ENCODE results near the gene EIF2S1.
"Not testable (repeated sequence)": the region's sequence is repeated elsewhere in the genome, so short reads cannot be mapped to it uniquely, and the experiment has no call there.

The EIF2S1 gene

DNA sequence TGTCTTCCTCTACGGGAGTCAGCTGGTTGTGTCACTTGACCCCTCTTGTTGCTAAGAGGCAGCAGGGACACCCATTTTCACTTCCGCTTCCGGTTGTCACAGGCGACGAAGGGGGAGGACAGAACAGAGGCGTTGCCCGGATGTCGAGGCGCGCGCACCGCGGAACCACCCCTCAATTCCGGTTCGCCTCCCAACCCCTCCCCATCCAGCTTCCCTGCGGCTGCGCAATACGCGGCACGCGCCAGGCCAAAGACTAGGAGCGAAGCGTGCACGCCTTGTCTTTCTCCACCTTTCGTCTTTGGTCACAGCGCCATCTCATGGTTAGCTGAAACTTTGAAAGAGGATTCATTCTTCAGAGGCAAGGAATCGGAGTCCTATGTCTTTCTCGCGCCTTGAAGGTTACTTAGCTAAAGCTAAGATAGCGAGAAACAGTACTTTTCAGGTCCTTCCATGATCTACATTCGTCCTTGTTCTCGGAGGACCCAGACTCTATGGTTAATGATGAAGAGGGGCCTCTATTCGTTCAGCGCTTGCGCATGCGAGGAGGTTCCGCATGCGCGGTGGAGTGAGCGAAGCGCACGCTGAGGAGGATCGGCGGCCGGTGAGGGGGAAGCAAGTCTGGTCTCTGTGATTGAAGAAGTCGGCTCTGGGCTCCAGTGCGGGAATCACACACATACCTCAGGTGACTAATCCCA is at the start of gene EIF2S1, which contains the start of gene ATP6V1D:
TSS of gene EIF2S1 (plus strand) at position 554 of the 695 bp plus-strand sequence. CDS start 4,440 bp downstream, outside the sequence.
TSS of gene ATP6V1D (minus strand) at position 30 of the 695 bp plus-strand sequence. CDS start 106 bp downstream, outside the sequence.
- peak; percentile 97 for DNase-seq

DNA sequence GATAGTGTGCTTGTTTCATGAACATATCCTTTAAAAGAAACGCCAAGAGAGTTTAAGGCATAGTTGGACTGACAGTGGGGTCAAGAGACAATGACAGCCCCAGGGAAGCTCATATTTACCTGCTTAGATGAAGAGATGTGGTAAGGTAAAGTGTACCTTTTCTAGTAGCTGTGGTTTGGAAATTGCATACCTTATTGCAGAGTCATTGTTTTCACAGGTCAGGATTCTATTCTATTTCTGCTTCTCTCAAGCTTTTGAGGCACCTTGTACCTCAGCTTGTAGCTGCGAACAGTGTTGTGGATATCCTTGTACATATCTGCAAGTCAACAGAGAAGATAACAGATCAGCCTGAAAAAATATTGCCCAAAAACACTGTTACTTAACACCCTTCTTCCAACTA is 48.3 kb upstream of the EIF2S1 start:
- no peak for DNase-seq

DNA sequence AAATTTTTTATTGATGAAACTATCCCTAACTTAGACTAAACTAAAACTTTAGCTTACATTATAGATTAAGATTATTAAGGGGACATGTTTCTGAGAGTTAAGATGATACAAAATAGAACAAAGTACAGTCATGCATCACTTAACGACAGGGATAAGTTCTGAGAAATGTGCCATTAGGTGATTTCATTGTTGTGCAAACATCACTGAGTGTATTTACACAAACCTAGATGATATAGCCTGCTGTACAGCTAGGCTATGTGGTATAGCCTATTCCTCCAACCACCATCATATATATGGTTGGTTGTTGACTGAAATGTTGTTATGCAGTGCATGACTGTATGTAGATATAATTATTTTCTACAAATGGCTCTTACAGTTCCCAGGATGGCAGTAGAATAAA is 47.0 kb upstream of the EIF2S1 start:
- no peak for DNase-seq

DNA sequence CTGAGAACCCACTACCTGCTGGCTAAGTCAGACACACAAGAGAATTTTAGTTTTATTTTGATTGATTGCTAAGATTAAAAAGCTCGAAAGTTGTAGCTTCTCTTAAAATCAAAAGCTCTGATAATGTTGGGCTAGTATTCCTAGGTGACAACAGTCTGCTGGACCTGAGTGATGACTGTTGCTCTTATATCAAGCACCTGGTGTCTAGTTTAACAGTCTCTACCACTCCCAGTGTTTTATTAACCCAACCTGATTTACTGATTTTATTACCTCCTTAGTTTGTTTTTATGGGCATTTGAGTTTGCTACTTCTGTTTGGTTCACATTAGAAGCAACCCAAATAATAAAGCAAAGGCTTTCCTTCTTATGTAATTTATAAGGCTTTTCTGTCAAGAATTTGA is 42.3 kb upstream of the EIF2S1 start:
- DNase-seq = no peak

DNA sequence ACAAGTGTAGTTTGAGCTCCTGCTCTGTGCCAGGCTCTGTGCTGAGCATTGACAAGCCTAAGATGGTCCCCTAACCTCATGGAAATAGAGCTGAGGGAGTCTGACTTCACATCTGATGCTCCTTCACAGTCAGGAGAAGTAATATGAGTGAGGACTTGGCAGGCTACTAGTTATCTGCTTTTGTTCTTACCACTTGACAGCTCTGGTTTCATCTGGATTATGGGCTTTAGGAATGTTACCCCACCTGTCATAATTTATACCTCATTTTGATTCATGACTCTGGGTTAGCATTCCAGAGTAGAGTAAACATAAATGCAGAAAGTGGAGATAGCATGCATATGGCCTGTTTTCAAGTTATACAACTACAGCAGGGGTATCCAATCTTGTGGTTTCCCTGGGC is 41.0 kb upstream of the EIF2S1 start:
- no peak for DNase-seq

DNA sequence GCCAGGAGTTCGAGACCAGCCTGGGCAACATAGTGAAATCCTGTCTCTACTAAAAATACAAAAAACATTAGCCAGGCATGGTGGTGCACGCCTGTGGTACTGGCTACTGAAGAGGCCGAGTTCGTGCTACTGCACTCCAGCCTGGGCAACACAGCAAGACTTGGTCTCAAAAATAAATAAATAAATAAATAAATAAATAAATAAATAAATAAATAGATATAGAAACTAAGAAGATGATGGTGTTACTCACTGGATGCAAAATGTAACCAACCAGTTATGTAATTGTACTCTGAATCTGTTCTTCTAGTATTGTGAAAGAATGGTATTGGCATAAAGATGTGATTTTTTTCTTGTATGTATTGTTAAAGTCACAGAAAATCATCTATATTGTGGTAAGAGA is 30.5 kb upstream of the EIF2S1 start:
- not testable (repeated sequence) for DNase-seq

DNA sequence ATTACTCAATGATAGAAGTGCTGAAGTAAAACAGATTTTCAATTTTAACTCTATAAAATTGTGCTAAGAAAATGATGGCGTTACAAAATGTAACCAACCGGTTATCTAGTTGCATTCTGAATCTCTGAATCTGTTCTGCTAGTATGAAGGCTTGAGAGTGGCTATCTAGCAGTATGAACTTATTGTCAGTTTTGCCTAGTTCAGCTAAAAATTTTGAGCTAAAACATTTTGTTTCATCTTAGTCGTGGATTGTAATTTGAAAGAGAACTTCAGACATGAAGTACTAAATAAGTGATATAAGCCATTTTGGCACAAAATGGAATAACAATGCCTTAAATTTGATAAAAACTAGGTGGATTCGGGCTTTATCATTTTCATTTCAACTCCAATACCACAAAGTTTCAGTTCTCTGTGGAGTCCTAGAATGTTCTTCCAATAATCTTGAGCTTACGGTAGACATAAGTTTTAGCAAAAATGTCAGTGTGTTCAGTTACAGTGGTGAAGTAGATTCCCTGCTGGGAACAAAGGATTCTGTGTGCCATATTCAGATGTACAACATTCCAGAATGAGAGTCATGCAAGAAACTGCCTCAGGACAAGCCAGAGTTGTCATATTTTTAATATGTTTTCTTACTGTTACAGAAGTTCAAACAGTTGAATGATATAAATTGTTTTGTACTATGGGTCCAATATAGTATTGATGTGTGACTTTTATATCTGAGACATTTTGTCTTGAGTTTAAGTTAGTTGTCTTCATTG is 28.6 kb upstream of the EIF2S1 start:
- DNase-seq = no peak

DNA sequence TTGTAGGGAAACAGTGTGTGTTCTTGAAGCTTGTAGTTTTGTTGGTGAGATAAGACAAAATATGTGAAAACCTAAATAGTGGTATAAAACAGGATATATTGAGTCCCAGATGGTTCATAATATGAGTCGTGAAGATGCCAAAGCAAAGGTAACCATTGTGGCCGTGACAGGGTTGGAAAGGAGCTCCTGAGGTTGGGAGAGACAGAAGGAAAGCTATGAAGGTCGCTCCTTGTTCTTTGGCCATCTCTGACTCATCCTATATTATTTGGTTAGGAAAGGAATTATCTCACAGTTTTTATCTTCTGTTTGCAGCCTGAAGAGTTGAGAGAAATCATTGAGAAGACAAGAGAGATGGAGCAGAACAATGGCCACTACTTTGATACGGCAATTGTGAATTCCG is 27.7 kb upstream of the EIF2S1 start:
- DNase-seq = no peak

DNA sequence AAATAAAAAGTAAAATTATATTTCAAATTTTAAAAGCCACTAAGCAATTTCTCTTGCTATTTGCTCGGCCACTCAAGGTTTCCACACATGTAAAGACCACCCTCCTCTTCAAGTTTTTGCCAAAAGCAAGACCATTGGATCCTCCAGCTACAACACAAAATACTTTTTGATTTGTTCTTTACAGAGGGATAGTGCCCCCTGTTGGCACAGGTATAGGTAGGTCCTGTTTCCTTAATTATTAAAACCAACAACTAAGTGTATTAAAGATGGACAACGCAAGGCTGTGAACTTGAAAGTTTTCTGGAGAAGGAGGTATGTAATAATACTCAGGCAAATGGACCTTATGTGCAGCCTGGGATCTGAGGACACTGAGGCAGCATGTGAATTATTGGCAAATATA is 24.3 kb upstream of the EIF2S1 start:
- DNase-seq = no peak

DNA sequence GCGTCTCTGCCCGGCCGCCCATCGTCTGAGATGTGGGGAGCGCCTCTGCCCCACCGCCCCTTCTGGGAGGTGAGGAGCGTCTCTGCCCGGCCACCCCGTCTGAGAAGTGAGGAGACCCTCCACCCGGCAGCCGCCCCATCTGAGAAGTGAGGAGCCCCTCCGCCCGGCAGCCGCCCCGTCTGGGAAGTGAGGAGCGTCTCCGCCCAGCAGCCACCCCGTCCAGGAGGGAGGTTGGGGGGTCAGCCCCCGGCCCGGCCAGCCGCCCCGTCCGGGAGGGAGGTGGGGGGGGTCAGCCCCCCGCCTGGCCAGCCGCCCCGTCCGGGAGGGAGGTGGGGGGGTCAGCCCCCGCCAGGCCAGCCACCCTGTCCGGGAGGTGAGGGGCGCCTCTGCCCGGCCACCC is 18.9 kb upstream of the EIF2S1 start:
- not testable (repeated sequence) for DNase-seq

DNA sequence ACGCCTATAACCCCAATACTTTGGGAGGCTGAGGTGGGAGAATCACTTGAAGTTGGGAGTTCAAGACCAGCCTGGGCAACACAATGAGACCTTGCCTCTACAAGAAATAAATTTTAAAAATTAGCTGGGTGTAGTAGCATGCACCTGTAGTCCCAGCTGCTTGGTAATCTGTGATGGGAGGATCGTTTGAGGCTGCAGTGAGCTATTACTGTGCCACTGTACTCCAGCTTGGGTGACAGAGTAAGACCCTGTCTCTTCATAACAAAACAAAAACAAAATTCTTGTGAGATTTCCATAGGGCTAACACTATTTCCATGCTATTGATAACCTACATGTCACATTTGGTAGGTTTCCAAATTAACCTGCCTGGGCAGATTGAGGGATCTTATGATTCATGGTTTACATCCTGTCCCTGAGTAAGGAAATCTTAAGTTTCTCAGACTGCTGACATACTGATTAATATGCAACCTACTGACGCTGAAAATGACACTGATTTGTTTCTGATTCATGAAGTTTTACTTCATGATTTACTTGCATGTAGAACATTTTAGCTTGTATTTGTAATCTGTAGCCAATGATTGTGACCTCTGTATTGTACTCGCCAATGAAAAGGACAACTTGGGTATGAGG is 16.4 kb upstream of the EIF2S1 start:
- DNase-seq = no peak

DNA sequence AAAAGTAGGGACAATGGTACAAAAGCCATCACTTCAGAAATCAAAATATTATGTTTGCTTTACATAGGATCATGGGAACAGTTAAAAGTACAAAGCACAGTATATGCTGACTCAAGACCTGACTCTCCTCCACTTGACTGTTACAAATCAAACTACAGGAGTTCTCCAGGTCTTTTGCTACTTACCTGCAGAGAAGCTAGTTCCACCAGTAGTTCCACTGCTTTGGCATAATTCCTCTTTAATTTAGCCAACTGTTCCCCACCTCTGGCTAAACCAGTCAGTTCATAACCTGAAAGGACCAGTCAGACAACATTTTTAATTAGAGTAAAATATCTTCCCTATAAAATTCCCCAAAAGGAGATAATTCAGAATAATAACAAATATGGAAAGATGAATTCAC is 14.5 kb upstream of the EIF2S1 start:
- no peak for DNase-seq

DNA sequence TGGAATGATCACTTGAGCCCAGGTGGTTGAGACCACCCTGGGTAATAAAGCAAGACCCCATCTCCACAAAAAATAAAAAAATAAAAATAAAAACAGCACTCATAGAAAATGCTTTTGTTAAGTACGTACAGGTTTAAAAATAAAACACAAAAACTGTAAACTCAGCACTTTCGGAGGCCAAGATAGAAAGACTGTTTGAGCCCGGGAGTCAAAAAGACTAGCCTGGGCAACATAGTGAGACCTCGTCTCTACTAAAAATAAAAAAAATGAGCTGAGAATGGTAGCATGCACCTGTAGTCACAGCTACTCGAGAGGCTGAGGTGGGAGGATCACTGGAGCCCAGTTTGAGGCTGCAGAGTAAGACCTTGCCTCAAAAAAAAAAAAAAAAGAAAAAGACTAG is 8.1 kb upstream of the EIF2S1 start:
- DNase-seq = no peak

DNA sequence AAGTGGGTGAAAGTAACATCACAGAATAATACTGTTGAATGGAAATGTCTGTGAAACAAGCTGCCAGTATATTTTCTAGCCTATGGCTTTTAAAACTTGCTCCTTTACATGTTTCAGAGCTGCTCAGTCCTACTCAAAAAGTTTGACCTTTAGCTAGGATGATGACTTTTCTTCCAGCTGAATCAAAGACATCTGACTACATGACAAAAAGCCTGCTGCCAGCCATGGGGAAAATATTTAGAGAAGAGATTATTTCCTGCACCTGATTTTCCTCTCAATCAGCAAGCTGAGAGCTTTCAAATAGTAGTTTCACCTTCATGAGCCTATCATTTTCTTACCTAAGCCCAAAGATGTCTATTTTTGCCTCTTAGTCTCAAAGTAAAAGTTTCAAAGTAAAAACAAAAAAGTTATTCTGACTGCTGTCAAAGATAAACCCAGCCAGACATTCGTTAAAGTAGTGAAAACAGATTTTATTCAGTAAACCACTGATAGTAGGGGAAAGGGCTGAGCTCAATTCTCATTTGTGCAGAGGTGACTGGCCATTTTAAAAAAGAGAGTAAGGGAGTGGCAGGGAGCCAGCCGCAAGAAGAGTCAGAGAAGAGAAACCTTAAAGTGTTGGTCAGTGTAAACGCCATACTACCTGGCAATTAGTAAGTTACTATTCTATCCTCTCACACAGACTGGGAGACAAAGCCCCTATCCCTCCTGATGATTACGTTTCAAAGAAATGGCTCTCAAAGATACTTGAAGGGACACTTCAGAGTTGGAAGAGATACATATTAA is 2.8 kb upstream of the EIF2S1 start:
- DNase-seq = no peak

DNA sequence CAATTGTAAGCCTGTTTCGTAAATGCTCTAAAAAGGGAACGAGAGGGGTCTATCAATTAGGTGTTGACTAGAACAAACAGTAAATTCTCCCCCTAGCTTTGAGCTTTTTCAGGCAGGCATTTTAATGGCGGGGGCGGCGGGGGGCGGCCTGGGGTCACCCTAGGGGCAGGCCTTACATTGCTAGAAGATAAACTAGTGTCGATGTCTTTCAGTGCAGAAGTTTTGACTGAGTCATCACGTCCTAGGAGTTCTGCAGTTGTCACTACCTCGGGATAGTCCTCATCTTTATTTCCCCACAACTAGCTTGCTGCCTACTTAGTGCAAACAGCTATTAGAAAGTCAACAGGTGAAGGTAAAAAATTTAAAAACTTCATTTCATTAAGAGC is 2.2 kb upstream of the EIF2S1 start:
- DNase-seq = no peak

DNA sequence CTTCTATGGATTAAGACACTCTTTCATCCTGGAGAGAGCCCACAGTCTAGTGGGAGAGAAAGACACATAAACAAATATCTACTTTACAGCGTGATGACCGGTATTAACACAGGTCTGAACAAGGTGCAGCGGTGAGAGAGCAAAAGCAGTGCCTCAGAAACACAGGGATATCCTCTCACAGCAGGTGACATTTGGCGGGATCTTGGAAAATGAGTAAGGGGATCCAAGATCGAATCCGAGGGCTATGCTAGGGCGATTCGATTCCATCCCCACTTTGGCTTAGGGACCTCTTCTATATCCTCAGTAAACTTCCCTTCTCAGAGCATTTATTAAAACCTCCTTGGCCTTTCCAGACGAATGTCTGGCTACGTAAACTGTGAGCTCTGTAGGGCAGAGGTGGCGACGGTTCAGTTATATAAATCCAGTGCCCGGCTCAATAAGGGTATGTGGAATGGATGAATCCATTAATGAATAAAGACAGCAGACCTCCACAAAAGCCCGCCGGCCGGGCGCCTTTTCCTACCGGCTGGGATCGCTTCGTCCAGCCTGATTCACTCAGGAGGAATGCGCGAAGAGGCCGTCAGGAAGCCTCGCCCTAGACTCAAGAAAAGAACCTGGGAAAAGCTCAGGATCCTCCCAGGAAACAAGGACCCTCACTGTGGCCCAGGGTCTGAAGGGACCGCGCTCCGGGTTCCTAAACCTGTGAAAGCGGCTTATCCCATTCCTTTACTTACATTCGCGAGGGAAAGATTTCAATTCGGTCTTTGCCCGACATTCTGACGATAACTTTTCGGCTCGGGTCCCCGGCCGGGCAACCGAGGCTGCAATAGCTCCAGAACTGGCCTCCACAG is 979 bp upstream of the EIF2S1 start:
- no peak for DNase-seq

DNA sequence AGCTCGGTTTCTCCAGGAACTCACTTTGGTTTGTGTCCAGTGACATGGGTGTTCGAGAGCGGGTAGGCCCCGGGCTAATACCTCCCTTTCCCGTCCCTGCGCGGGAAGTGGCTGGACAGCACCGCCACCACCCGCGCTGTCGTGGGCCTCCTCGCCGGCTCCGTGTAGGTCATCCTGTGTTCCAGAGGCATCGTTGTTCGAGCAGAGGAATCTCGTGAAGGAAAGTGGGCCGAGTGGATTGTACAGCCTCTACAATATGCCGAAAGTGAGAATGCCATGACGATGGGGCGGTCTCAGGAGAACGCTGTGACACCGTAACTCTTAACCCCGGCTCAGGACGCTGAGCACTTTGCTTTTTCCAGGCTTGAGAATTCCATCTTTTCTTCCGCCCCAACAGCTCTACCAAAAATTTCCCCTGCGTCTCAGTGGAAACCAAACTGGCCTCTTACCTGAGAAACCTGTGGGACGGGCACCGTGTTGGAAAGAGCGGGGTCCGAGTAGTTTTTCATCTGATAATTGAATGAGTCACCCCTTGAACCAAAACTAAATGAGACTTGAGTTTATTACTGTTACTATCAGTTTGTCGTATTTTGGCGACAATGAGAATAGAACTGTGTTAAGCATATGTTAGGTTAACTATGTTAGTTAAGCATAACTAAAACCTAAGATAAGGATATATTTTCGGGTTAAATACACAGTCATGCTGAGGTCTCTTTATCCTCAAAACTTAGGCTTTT is 510 bp downstream of the EIF2S1 start:
- no peak for DNase-seq

DNA sequence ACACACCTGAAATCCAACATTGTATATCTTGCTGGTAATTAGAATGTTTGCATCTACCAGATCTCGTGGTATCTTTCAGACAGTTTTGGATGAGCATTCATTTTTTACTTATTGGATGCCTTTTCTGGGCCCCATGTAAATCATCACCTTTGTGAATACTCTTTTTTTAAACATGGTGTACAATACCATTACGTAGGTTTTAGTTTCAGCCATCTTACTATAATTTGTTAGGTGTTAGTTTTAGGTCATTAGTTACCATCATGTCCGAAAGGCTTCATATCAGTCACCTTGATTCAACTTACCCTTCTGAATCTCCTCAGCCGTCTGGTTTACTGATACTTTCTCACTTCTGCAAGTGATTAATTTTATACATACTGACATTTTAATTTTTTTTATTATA is 5.3 kb downstream of the EIF2S1 start:
- no peak for DNase-seq

DNA sequence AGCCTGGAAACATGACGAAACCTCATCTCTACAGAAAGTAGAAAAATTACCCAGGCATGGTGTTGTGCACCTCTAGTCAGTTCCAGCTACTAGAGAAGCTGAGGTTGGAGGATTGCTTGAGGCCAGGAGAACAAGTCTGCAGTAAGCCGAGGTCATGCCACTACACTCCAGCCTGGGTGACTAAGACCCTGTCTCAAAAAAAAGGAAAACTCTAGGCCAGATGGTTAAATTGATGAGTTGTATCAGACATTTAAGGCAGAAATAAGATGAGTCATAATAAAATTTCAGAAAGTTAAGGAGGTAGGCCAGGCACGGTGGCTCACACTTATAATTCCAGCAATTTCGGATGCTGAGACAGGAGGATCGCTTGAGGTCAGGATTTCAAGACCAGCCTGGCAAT is 10.7 kb downstream of the EIF2S1 start:
- DNase-seq = no peak

DNA sequence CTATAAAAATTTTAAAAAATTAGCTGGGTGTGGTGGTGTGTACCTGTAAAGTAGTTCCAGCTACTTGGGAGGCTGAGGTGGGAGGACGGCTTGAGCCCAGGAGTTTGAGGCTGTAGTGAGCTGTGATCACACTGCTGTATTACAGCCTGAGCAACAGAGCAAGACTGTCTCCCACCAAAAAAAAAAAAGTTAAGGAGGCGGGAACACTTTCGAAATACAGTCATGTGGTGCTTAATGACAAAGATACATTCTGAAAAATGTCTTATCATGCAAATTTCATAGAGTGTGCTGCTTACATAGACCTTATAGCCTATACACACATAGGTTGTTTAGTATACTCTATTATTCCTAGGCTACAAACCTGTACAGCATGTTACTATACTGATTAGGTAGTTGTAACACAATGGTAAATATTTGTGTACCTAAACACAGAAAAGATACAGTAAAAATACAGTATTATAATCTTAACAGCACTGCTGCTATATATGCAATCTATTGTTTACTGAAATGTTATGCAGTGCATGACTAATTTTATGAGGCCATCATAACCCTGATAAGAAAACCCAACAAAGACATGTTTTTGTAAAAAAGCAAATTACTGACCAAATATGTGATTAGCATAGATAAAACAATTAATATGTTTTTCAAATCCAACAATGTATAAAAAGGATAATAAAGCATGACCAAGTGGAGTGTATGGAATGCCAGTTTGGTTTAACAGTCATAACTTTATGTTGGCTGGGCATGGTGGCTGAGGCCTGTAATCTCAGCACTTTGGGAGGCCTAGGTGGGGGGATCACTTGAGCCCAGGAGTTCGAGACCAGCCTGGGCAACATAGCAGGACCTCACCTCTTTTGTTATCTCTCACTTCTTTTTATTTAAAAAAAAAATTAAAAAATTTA is 11.4 kb downstream of the EIF2S1 start:
- no peak for DNase-seq
